Activated effector memory CD4-positive, alpha-beta T cell treated with anti-CD3 and anti-CD28 coated beads, Interleukin-2, amount 50 U/mL, for 16 hours (primary cell): Measurements from ENCODE around the gene SUMF2.
"Not testable (repeated sequence)": the region's sequence is repeated elsewhere in the genome, so short reads cannot be mapped to it uniquely, and the experiment has no call there.

Experiments used
- DNase-seq: peaks from one replicate; pipeline ENCODE4 v3.0.0-alpha.2; 2020

SUMF2 gene

GRCh38 chr7:56066376-56066775 lies 2.3 kb downstream of the SUMF2 start:
- peak; percentile 49 for DNase-seq

GRCh38 chr7:56074371-56074791 lies 10.3 kb downstream of the SUMF2 start:
- peak; percentile 85 for DNase-seq

- DNase-seq, result peak; percentile 25
Observed at GRCh38 chr7:56077681-56078080, 13.6 kb downstream of the SUMF2 start.

- peak; percentile 62 for DNase-seq
Observed at GRCh38 chr7:56078196-56078595, 14.1 kb downstream of the SUMF2 start.

GRCh38 chr7:56079450-56080185 lies 15.5 kb downstream of the SUMF2 start:
- no peak for DNase-seq

GRCh38 chr7:56080726-56081435 lies 16.8 kb downstream of the SUMF2 start:
- not testable (repeated sequence) for DNase-seq

- DNase-seq, result no peak
Observed at GRCh38 chr7:56081626-56082340, 17.7 kb downstream of the SUMF2 start.

GRCh38 chr7:56083150-56083785 lies 19.2 kb downstream of the SUMF2 start:
- DNase-seq, result no peak

GRCh38 chr7:56086761-56087160 lies 22.7 kb downstream of the SUMF2 start:
- DNase-seq, result no peak

GRCh38 chr7:56087445-56087844 lies 23.4 kb downstream of the SUMF2 start:
- DNase-seq, result no peak

GRCh38 chr7:56091591-56091990 lies 27.5 kb downstream of the SUMF2 start:
- no peak for DNase-seq

GRCh38 chr7:56092388-56092787 lies 28.3 kb downstream of the SUMF2 start:
- not testable (repeated sequence) for DNase-seq

- no peak for DNase-seq
Observed at GRCh38 chr7:56092789-56093531, 28.9 kb downstream of the SUMF2 start, which contains the start of gene PHKG1. Gene PHKG1, minus strand, starts transcription at chr7:56092952. Its CDS starts 4,011 bp downstream, at chr7:56088941.

- DNase-seq, result no peak
Observed at GRCh38 chr7:56097700-56098099, 33.6 kb downstream of the SUMF2 start.

GRCh38 chr7:56098187-56099008 lies 34.3 kb downstream of the SUMF2 start:
- DNase-seq, result not testable (repeated sequence)

GRCh38 chr7:56099653-56100052 lies 35.6 kb downstream of the SUMF2 start:
- DNase-seq, result no peak

- DNase-seq, result not testable (repeated sequence)
Observed at GRCh38 chr7:56104138-56104537, 40.1 kb downstream of the SUMF2 start.

- peak; percentile 69 for DNase-seq
Observed at GRCh38 chr7:56105508-56105907, 41.4 kb downstream of the SUMF2 start.

GRCh38 chr7:56106108-56107073 lies 42.3 kb downstream of the SUMF2 start, which contains the start of gene CHCHD2:
Gene CHCHD2, minus strand, starts transcription at chr7:56106476. Its CDS starts 63 bp downstream, at chr7:56106413.
- DNase-seq, result peak; percentile 97

- DNase-seq, result no peak
Observed at GRCh38 chr7:56107954-56108258, 43.8 kb downstream of the SUMF2 start.
